HG03460 (cell line): ENCODE data around the gene TDRD9.

Source experiments
- ATAC-seq: cut with Tn5 transposase; IDR thresholded peaks from one replicate; pipeline ENCODE4 v1.9.1; 2021; ENCODE audit not compliant: unreplicated experiment

TDRD9 gene

GRCh38 chr14:104020471-104020870 is 92.2 kb downstream of the TDRD9 start:
- ATAC-seq = no peak

DNA sequence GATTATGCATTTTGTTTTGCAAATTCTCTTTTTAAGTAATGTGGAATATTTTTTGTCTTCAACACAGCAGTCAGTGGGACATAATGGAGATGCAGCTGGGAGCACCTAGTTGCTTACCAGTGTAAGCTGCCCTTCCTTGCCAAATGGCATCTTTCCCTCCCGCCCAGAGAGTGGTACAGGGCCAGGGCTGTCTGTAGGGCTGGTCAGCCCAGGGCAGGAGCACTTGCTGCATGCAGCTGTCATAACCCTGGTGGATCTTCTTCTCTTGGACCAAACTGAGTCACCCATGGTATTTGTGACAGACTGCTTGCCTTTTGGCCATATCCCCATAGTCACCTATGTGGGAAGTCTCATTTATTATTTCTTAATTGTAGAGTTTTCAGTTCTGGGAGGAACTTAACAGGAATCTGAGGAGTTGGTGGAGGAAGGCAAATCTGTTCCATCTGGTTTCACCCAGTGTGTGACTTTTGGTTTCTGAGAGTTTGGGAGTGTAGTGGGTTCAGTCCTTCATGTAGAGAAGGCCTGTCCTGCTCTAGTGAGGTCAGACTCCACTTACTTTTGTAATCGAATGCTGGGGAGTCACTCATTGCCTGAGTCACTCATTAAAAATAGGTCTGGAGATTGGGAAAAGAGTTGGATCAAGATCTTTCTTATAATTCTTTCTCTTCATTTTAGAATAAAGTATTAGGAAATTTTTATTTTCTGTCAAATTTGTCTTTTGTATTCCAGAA is 95.2 kb downstream of the TDRD9 start:
- ATAC-seq = no peak

GRCh38 chr14:104025534-104025933 is 97.3 kb downstream of the TDRD9 start:
- no peak for ATAC-seq

- no peak for ATAC-seq
These were observed 97.8 kb downstream of the TDRD9 start for GRCh38 chr14:104026024-104026423.

DNA sequence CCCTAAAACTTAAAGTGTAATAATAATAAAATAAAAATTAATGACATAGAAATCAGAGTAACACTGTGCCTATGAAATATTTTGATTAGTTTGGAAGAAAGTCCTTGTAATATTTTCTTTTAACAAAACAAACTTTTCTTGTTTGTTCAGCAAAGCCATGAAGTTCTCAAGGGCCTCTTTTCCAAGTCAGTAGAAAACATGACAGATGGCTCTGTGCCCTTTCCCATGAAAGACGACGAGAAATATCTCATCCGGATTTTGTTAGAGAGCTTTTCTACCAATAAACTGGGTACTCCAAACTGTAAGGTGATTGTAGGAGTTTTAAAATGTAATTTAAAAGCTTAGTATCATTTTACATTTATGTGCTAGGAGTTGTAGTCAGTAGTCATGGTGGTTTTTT is 102.7 kb downstream of the TDRD9 start:
- no peak for ATAC-seq

DNA sequence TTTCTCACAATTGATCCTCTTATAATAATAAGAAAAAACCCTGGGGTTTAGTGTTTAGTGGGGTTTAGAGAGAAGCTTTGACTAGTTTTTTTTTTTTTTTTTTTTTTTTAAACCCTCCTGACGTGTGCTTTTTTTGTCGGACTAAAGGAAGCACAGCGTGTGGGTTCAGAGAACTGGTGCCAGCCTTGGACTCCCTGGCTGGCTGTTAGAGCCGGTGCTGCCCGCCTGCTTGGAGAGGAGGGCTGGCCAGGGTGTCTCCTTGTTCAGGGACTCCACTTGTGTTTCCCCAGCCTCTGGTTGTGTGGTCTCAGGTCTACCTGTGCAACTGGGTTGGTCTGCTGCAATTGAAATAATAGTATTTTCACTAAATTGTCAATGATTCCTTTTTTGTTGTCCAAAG is 103.1 kb downstream of the TDRD9 start:
- no peak for ATAC-seq

DNA sequence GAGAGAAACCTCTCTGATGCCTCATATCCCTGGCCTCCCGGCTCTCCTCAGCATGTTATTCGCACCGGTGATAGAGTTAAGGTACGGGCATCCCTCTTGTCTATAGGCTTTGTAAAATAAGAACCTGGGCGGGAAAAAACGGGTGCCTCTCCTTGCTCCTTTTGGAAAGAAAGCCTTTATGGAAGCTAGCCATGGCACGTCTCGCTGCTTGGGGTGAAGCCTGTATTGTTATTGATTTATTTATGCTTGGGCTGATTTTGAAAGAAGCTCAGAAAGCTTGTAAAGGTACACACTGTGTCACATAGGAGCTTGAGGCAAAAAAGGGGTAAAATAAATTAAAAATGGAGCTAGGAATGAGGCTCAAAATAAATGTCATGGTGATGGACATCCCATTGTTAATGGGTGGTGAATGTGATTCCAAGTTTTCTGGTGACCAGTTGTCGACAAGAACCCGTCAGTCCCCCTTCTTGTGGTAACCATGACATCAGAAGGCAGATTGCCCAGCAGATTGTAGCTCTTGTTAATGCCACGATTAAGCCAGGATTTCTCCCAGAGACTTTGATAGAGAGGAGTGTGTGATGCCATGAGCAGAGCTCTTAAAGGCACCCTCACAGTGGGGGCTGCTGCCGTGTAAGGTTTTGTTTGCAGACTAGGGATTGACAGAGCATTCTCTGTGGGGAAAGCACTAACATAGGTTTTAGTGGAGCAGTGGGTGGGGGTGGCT is 106.9 kb downstream of the TDRD9 start:
- ATAC-seq = no peak

DNA sequence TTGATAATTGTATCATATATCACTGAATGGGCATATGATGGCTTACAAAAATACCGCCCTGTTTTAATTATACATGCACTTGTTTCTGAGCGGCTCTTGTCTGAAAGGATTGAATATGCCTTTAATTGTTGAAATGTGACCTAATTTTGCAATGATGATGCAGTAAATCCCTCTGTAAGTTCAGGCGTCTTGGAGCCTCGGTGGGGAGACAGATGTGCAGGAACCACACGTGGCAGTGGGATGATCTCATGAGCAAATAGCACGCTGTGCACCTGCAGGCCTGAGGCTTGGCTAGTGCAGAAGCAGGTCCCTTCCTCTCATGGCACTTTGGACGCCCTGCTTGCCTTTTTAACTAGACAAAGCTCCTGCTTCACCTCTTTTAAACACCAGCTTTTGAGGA is 108.0 kb downstream of the TDRD9 start:
- ATAC-seq = no peak

DNA sequence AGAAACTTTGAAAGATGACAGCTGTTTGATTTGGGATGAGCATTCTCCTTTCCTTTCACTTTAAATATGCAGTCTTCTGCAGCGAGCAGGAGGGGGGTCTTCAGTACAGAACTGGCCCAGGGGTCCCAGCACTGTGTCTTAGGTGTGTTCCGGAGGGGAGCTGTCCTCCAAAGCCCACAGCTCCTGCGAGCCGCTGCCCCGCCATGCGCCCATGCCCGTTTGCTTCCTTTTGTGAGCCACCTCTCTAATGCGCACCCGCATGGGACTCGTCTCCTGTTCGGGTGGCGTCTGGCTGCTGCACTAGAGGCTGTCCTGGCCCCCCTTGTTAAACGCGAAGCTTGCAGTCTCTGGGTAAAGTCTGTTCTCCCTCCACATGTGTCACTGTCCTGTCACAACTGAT is 108.8 kb downstream of the TDRD9 start:
- no peak for ATAC-seq

GRCh38 chr14:104037903-104038302 is 109.6 kb downstream of the TDRD9 start:
- ATAC-seq = no peak

DNA sequence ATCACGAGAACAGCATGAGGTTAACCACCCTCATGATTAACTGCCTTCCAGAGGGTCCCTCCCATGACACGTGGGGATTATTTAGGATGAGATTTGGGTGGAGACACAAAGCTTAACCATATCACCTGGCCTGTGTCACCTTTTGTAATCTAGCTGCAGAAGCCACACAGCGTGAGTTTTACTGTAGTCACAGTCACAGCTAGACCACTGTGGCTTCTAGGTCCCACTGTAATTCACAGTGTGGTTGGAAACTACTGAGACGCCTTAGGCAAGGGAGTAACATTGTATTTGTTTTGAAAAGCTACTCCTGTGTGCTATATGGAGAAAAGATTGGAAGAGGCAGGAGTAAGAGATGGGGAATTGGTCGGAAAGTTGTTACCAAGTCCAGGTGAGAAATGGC is 111.0 kb downstream of the TDRD9 start:
- ATAC-seq = no peak

DNA sequence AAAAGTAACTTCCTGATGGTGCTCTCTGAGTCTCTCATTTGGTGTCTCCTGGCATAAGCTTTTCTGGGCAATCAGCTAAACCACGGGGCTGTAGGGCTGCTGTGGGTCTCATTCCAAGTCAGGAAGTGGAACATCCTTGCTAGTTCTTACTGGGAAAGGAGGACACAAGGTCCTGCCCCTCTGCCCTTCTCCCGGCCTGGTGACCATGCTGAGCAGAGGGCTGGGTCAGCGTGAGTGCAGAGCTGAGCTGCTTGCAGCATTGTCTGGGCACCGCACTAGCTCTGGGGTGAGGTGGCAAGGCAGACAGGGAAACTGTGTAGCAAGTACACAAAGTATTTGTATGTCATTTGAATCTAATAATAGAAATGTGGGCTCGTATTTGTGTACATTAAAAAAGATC is 112.3 kb downstream of the TDRD9 start:
- no peak for ATAC-seq

DNA sequence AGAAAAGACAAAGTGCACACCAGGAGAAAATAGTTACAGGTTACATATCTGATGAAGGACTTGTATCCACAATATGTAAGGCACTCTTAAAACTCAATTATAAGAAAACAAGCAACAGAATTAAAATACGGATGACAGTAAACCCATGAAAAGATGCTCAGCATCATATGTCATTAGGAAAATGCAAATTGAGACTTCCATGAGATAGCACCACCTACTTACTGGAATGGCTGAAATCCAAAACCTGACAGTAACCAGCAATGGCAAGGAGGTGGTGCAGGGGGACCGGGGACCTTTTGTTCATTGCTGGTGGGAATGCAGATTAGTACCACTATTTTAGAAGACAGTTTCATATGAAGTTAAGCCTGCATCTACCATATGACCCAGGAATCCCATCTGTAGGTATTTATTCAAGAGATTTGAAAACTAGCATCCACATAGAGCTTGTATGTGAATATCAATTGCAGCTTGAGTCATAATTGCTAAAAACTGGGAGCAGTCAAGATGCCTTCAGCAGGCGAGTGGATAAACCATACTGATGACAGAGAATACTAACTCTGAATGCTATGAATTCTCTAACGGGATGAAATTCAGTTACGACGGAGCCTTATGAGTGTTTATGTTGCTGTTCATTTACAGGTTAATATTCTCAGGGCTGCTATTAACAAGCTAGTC is 113.3 kb downstream of the TDRD9 start:
- no peak for ATAC-seq

DNA sequence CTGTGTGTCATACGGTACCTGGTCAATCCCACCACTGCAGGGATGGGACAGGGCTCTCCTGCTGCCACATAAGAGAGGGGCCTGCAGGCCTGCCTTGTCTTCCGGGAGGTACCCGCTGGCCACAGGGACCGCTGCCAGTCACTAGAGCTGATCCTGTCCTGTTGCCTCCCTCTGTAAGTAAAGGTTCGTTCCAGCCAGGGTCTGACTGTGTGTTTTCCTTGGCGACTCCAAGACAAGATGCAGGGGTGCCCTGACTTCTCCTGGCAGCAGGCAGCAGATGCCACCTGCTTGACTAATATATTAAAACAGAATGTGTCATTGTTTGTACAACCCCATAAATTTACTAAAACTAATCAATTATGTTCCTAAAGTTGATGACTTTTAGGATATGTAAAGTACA is 115.8 kb downstream of the TDRD9 start:
- no peak for ATAC-seq

DNA sequence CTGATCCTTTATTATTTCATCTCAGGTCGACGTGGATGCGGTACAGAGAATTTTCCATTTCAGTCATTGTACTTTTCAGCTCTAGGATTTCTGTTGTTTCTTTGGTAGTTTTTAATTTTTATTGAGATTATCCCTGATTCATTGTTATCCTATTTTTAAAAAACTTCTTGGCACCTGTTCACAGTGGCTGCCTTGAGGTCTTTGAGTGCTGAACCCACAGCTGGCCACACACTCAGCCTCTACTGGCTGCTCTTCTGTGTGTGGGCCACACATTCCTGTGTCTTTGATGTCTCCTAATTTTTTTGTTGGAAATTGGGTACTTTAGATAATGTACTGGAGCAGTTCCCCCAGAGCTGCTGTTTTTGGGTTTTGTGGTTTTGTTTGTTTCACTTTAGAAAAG is 119.5 kb downstream of the TDRD9 start:
- ATAC-seq = no peak

DNA sequence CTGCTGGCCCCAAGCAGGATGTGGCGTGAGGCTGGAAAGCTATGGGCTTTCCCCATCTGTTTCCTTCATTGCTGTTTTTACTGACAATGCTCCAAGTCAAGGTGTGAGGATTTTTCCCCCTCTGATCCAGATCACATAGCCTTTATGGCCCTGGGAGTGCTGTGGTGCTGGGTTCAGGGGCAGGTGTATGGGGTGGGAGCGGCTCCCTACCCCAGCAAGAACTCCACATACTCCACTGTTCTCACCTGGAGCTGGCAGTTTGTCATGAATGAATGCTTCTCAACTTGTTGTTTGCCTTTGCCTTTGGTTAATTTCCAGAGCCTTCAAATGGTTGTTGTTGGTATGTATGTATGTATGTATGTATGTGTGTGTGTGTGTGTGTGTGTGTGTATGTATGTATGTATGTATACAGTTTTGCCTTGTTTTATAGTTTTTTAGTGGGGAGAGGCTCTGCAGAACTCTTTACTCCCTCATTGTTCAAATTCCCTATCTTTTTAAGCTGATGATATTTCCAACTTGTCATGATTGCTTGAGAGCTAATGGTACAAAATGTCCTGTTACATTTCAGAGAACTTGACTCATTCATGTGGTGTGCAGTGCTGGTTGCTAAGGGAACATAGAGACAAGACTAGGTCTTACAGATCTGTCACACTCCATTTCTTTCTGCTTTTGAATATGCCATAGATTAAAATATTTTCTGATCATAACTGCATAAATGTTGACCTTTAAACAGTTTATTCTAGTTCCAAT is 120.7 kb downstream of the TDRD9 start:
- ATAC-seq = no peak

- no peak for ATAC-seq
These were observed 121.5 kb downstream of the TDRD9 start for GRCh38 chr14:104049576-104050240.

DNA sequence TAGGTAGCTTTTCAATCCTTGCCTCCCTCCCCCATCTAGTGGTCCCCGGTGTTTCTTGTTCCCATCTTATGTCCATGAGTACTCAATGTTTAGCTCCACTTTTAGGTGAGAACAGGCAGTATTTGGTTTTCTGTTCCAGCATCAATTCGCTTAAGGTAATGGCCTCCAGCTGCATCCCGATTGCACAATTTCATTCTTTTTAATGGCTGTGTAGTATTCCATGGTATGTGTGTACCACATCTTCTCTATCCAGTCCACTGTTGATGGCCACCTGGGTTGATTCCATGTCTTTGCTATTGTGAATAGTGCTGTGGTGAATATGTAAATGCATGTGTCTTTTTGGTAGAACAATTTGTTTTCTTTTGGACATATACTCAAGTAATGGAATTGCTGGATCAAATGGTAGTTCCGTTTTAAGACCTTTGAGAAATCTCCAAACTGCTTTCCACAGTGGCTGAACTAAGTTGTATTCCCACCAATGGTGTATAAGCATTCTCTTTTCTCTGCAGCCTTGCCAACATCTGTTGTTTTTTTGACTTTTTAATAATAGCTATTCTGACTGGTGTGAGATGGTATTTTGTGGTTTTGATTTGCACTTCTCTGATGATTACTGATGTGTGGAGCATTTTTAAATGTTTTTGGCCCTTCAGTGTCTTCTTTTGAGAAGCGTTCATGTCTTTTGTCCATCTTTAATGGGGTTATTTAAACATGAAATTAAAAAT is 123.0 kb downstream of the TDRD9 start:
- ATAC-seq = no peak

DNA sequence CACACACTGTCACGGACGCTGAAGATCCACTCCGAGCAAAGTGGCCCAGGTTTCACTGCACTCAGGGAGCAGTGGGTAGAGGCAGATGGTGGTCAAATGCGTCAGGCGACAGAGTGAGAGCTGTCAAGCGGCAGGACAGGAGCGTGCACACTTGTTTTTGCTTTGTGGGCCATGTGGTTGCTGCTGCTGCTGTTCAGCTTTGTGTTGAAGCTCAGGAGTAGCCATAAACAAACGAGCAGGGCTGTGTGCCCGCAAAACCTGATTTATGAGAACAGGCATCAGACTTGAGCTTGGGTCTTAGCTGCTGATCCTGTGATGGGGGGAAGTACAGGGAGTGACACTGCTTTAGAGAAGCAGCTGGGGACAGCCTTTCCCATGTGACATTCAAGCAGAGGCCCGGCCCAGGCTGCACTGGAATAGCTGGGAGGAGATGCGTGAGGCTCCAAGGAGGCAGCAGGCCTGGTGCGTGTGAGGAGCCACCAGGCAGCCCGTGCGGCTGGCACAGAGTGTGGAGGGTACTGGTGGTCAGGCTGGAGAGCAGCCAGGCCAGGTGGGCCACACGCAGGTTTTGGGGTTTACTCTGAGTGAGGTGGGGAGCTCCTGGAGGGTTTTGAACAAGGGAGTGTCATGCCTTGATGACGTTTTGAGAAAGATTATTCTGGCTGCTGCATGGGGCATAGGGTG is 126.1 kb downstream of the TDRD9 start:
- no peak for ATAC-seq

DNA sequence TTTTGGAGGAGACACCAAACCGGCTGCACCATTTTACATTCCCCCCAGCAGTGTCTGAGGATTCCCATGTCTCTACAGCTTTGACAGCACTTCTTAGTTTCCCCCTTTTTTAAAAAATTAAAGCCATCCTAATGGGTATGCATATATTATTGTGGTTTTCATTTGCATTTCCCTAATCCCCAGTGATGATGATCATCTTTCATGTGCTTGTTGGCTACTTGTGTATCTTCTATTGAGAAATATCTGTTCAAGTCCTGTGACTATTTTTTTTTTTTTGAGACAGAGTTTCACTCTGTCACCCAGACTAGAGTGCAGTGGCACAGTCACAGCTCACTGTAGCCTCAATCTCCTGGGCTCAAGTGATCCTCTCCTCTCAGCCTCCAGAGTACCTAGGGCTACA is 134.0 kb downstream of the TDRD9 start:
- no peak for ATAC-seq
